Mammary microvascular endothelial cell (primary cell): ENCODE measurements around the gene KDELR3. TPM values are rescaled to one million over a fixed set of nuclear protein-coding genes. Genes with fewer than 3 reads are reported as not detected.

Experiments
- total RNA-seq: library from RNA; depleted of rRNA; stranded (reverse); fragments of >200 nt; gene quantifications from 2 replicates; pipeline ENCODE4 v1.2.3, GENCODE V29; 2015

KDELR3 gene
- total RNA-seq: 30.4 and 32.4 TPM in 2 replicates

GRCh38 chr22:38467904-38468442 lies at the start of gene KDELR3:
KDELR3 (plus strand) TSS chr22:38468096; CDS start chr22:38468234, 138 bp downstream.

GRCh38 chr22:38455076-38455529 lies 12.8 kb upstream of the KDELR3 start, which contains the start of gene KCNJ4:
KCNJ4 (minus strand) TSS chr22:38455199; CDS start chr22:38428132, 27,067 bp downstream.

GRCh38 chr22:38506118-38506962 lies 38.4 kb downstream of the KDELR3 start, which contains the start of gene DDX17:
DDX17 (minus strand) TSS chr22:38506311.

Other genes starting within 250 kb of the KDELR3 start
- 64.6 and 65.5 TPM in 2 replicates for gene TMEM184B, start 195.1 kb upstream of the KDELR3 start, total RNA-seq
- gene CSNK1E, start 150.7 kb upstream of the KDELR3 start, total RNA-seq: 95.7 and 133 TPM in 2 replicates
- gene KCNJ4, start 12.9 kb upstream of the KDELR3 start, total RNA-seq: not detected in 2 replicates
- 205 and 212 TPM in 2 replicates for gene DDX17, start 38.2 kb downstream of the KDELR3 start, total RNA-seq
- gene DMC1, start 102.1 kb downstream of the KDELR3 start, total RNA-seq: 0.53 and 1.9 TPM in 2 replicates
- gene FAM227A, start 188.3 kb downstream of the KDELR3 start, total RNA-seq: not detected in 2 replicates
- gene CBY1, start 188.5 kb downstream of the KDELR3 start, total RNA-seq: 20.3 and 22.7 TPM in 2 replicates
- 83.6 and 96.4 TPM in 2 replicates for gene TOMM22, start 213.9 kb downstream of the KDELR3 start, total RNA-seq
- gene JOSD1, start 232.8 kb downstream of the KDELR3 start, total RNA-seq: 78.4 and 87.0 TPM in 2 replicates
- gene GTPBP1, start 237.8 kb downstream of the KDELR3 start, total RNA-seq: 27.6 and 28.2 TPM in 2 replicates